Fibroblast of lung (primary cell): ENCODE measurements around the gene CEBPE.

Source experiments
- CTCF ChIP-seq, 2 donors: IDR thresholded peaks in 1 of 2; conservative IDR thresholded peaks in 1 of 2; 1 replicate in 1 of 2; 2 replicates in 1 of 2; pipeline ENCODE4 v1.5.1; 2011 to 2012; ENCODE audit warnings: low read length in 2 of 2, control low read depth in 1 of 2, inconsistent platforms in 1 of 2, low read depth in 1 of 2, mild to moderate bottlenecking in 1 of 2
- EZH2 ChIP-seq: IDR thresholded peaks from 2 replicates; pipeline ENCODE4 v1.5.1; 2012; ENCODE audit warnings: low read length, control low read depth, mild to moderate bottlenecking; ENCODE audit errors: missing control alignments

GRCh38 chr14:23125011-23125410 is 6.0 kb upstream of the CEBPE start:
- no peak for TF ChIP-seq CTCF (conservative IDR thresholded peaks at IDR 0.05 in 1 of 2, IDR thresholded peaks at IDR 0.05 in 1 of 2; ENCODE audit: low read depth in 1 of 2, low read length in 2 of 2)
- no peak for TF ChIP-seq EZH2
